Activated CD4-positive, alpha-beta T cell treated with anti-CD3 and anti-CD28 coated beads, Interleukin-2, amount 50 U/mL, for 1 hour (primary cell): ENCODE results near the gene GLYATL2.

Source experiments
- DNase-seq: peaks from one replicate; pipeline ENCODE4 v3.0.0-alpha.2; 2020

GLYATL2 gene

DNA sequence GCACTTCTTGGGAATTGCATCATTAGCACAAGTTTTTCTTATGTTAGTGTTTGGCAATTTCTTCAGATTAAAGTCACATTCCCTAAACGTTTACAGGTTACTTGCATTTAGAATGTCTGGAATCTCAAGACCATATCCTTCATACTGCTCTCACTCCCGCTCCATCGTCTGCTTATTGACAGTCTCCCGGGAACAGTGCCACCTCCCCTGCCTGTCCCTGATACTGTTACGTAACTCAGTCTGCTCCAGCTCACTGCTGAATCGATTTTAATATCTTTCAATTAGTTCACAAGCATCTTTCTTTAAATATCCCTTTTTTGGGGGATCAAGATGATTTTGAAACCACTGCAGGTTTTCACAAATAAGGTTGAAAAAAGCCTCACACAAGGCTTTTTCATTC, 48.2 kb downstream of the GLYATL2 start:
- DNase-seq: no peak

GRCh38 chr11:58788355-58789023, 56.0 kb downstream of the GLYATL2 start:
- DNase-seq: peak; percentile 18

- DNase-seq: no peak
Observed at GRCh38 chr11:58787903-58788302, 56.6 kb downstream of the GLYATL2 start.

DNA sequence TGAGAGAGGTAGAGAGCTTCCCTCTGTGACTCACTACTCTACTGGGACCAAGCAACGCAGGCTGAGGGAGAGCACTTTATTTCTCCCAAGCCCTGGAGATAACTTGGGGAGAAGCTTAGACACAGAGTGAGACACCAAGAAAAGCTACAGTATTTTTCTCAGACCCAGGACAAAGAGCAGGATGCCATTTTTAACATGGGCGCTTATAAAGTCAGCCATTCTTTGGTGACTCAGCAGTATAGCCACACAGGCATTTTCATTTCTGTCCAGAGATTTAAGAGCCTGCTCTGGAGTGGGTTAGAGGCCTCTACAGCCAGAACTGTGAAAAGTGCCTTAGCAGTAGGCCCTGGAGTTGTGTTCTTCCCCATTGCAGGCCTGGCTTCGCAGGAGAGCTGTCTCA, 57.8 kb downstream of the GLYATL2 start:
- no peak for DNase-seq

DNA sequence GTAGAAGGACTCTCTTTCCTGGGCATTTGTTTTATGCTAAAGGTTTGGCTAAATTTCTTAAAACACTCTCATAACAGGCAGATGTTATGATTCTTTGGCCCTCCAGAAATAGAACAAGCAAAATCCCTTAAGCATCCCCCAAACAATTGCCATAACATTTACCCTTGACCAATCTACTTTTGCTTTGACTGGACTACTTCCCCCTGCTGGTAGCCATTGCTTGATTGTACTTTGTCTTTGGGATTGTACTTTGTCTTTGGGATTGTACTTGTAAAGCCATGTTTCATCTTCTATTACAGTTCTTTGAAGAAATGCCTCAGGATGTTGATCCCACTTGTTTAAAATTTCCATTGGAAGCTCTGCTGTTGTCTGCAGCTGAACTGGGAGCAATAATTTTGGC, 59.5 kb downstream of the GLYATL2 start:
- DNase-seq: no peak
